H9 (cell line): Measurements from ENCODE around the gene LCE3A. TPM values are rescaled to one million over a fixed set of nuclear protein-coding genes. Genes with fewer than 3 reads are reported as not detected.

Experiments used
- DNase-seq: peaks from one replicate; pipeline ENCODE4 v3.0.0-alpha.2; 2017
- H2AFZ ChIP-seq: one replicate; pipeline ENCODE4 v1.6.1; 2013; ENCODE audit warnings: mild to moderate bottlenecking, low read length, control low read depth, moderate library complexity
- H2AK5ac ChIP-seq: 2 replicates; pipeline ENCODE4 v1.6.1; 2013; ENCODE audit warnings: low read length, control low read depth, mixed read lengths; ENCODE audit not compliant: insufficient read length
- H2BK120ac ChIP-seq: one replicate; pipeline ENCODE4 v1.6.1; 2013; ENCODE audit warnings: low read depth, mild to moderate bottlenecking, low read length, control low read depth, inconsistent platforms; ENCODE audit not compliant: poor library complexity, severe bottlenecking
- H2BK12ac ChIP-seq: 2 replicates; pipeline ENCODE4 v1.6.1; 2013; ENCODE audit warnings: low read length, control low read depth, mixed read lengths, low read depth; ENCODE audit not compliant: insufficient read length
- H2BK15ac ChIP-seq: 2 replicates; pipeline ENCODE4 v1.6.1; 2013; ENCODE audit warnings: low read depth, low read length, control low read depth
- H2BK20ac ChIP-seq: one replicate; pipeline ENCODE4 v1.6.1; 2013; ENCODE audit warnings: low read depth, mild to moderate bottlenecking, low read length, control low read depth, inconsistent platforms; ENCODE audit not compliant: poor library complexity, severe bottlenecking
- H2BK5ac ChIP-seq: 2 replicates; pipeline ENCODE4 v1.6.1; 2013; ENCODE audit warnings: low read length, control low read depth, mixed read lengths; ENCODE audit not compliant: insufficient read length
- H3K14ac ChIP-seq: 2 replicates; pipeline ENCODE4 v1.6.1; 2013; ENCODE audit warnings: low read length, control low read depth; ENCODE audit not compliant: insufficient read depth
- H3K18ac ChIP-seq: 2 replicates; pipeline ENCODE4 v1.6.1; 2013; ENCODE audit warnings: low read depth, mild to moderate bottlenecking, mixed read lengths, low read length, control low read depth; ENCODE audit not compliant: insufficient read length
- H3K23ac ChIP-seq: 2 replicates; pipeline ENCODE4 v1.6.1; 2013; ENCODE audit warnings: low read length, control low read depth, mixed read lengths, low read depth; ENCODE audit not compliant: insufficient read length
- H3K23me2 ChIP-seq: 2 replicates; pipeline ENCODE4 v1.6.1; 2013; ENCODE audit warnings: low read depth, mild to moderate bottlenecking, mixed read lengths, low read length, control low read depth; ENCODE audit not compliant: insufficient read length, poor library complexity, severe bottlenecking
- H3K27ac ChIP-seq: 2 replicates; pipeline ENCODE4 v1.5.1; 2013; ENCODE audit warnings: low read length, control low read depth, mixed read lengths, low read depth; ENCODE audit not compliant: insufficient read length
- H3K27me3 ChIP-seq: 2 replicates; pipeline ENCODE4 v1.6.1; 2013; ENCODE audit warnings: low read length, control low read depth, inconsistent platforms; ENCODE audit not compliant: insufficient read depth
- H3K4ac ChIP-seq: 2 replicates; pipeline ENCODE4 v1.6.1; 2013; ENCODE audit warnings: low read depth, mild to moderate bottlenecking, control low read depth, inconsistent platforms, low read length, moderate library complexity
- H3K4me1 ChIP-seq: 2 replicates; pipeline ENCODE4 v1.6.1; 2013; ENCODE audit warnings: low read length, control low read depth, inconsistent platforms; ENCODE audit not compliant: insufficient read depth
- H3K4me2 ChIP-seq: 2 replicates; pipeline ENCODE4 v1.6.1; 2013; ENCODE audit warnings: low read length, control low read depth, mixed read lengths; ENCODE audit not compliant: insufficient read length, insufficient read depth
- H3K56ac ChIP-seq: 2 replicates; pipeline ENCODE4 v1.6.1; 2013; ENCODE audit warnings: low read depth, mild to moderate bottlenecking, mixed read lengths, low read length, control low read depth; ENCODE audit not compliant: insufficient read length
- H3K79me1 ChIP-seq: 2 replicates; pipeline ENCODE4 v1.6.1; 2013; ENCODE audit warnings: low read depth, mild to moderate bottlenecking, moderate library complexity, low read length, control low read depth, inconsistent platforms; ENCODE audit not compliant: insufficient read depth, poor library complexity, severe bottlenecking
- H3K79me2 ChIP-seq: 2 replicates; pipeline ENCODE4 v1.6.1; 2013; ENCODE audit warnings: low read length, control low read depth, inconsistent platforms; ENCODE audit not compliant: insufficient read depth
- H3K9ac ChIP-seq: 2 replicates; pipeline ENCODE4 v1.6.1; 2013; ENCODE audit warnings: low read length, control low read depth, mixed read lengths; ENCODE audit not compliant: insufficient read length; ENCODE audit errors: extremely low read depth
- H3K9me3 ChIP-seq: one replicate; pipeline ENCODE4 v1.6.1; 2013; ENCODE audit warnings: low read depth, low read length, inconsistent platforms; ENCODE audit not compliant: control insufficient read depth
- H3T11ph ChIP-seq: one replicate; pipeline ENCODE4 v1.6.1; 2013; ENCODE audit warnings: mild to moderate bottlenecking, low read length, control low read depth, inconsistent platforms
- H4K20me1 ChIP-seq: one replicate; pipeline ENCODE4 v1.6.1; 2013; ENCODE audit not compliant: control insufficient read depth, insufficient read length, insufficient read depth
- H4K5ac ChIP-seq: 2 replicates; pipeline ENCODE4 v1.6.1; 2013; ENCODE audit warnings: low read depth, mild to moderate bottlenecking, mixed read lengths, low read length, control low read depth; ENCODE audit not compliant: insufficient read length
- H4K8ac ChIP-seq: replicated peaks from 2 replicates; pipeline ENCODE4 v1.6.1; 2013; ENCODE audit warnings: low read length, control low read depth, mixed read lengths, low read depth; ENCODE audit not compliant: insufficient read length
- H4K91ac ChIP-seq: 2 replicates; pipeline ENCODE4 v1.6.1; 2013; ENCODE audit warnings: low read depth, mild to moderate bottlenecking, moderate library complexity, mixed read lengths, low read length, control low read depth; ENCODE audit not compliant: insufficient read length
- H3K27ac Mint-ChIP-seq, 3 experiments: 2 replicates in 2 of 3; 3 replicates in 1 of 3; pipeline ENCODE4 v1.8.0; 2020 to 2021; ENCODE audit warnings: mixed read lengths in 3 of 3, mild to moderate bottlenecking in 1 of 3, moderate library complexity in 1 of 3
- H3K27me3 Mint-ChIP-seq: 2 replicates; pipeline ENCODE4 v1.8.0; 2021; ENCODE audit warnings: low read depth, mild to moderate bottlenecking, moderate library complexity, mixed read lengths
- H3K36me3 Mint-ChIP-seq, 3 experiments: 2 replicates in 2 of 3; 3 replicates in 1 of 3; pipeline ENCODE4 v1.8.0; 2020 to 2021; ENCODE audit warnings: low read depth in 3 of 3, mixed read lengths in 3 of 3; ENCODE audit not compliant: insufficient read depth in 1 of 3
- H3K4me1 Mint-ChIP-seq, 2 experiments: 2 replicates each; pipeline ENCODE4 v1.8.0; 2020; ENCODE audit warnings: mixed read lengths in 2 of 2
- H3K4me3 Mint-ChIP-seq, 2 experiments: 2 replicates in 1 of 2; 3 replicates in 1 of 2; pipeline ENCODE4 v1.8.0; 2020 to 2021; ENCODE audit warnings: mild to moderate bottlenecking in 2 of 2, mixed read lengths in 2 of 2, moderate library complexity in 1 of 2
- H3K9me3 Mint-ChIP-seq, 2 experiments: 2 replicates in 1 of 2; 3 replicates in 1 of 2; pipeline ENCODE4 v1.8.0; 2020; ENCODE audit warnings: mild to moderate bottlenecking in 2 of 2, mixed read lengths in 2 of 2, moderate library complexity in 1 of 2
- CTCF ChIP-seq: fragments of 200-600 bp; sonication (generic); conservative IDR thresholded peaks from 3 replicates; pipeline ENCODE4 v1.8.0; 2021; ENCODE audit warnings: antibody characterized with exemption, mild to moderate bottlenecking
- WGBS: extraction: QIAGEN DNeasy Blood & Tissue Kit; methylation state at CpG from one replicate; pipeline ENCODE4 v1.1.7; 2013; ENCODE audit warnings: missing lambda C conversion rate, low lambda C conversion rate, mixed read lengths; ENCODE audit not compliant: insufficient read length; ENCODE audit errors: extremely low coverage; 5-methylcytosine and 5-hydroxymethylcytosine counted together
- total RNA-seq: library from RNA; stranded (reverse); gene quantifications from 2 replicates; pipeline ENCODE4 v1.2.1, GENCODE V29; 2021

Gene LCE3A
- total RNA-seq, 1 experiment from 2014 or later = not detected

GRCh38 chr1:152658649-152659048, 35.7 kb upstream of the LCE3A start:
- Histone ChIP-seq H2AK5ac (no peak overlapping the region), H3T11ph (no peak overlapping the region), H3K56ac (no peak overlapping the region), H3K4ac (no peak overlapping the region), H2BK120ac (no peak overlapping the region), H3K4me2 (no peak overlapping the region), H3K9me3 (peaks cover 83% of the 10 kb centered on the region), H4K91ac (no peak overlapping the region), H2BK20ac (no peak overlapping the region), H3K27me3 (no peaks in the 10 kb centered on the region), H3K27ac (no peak overlapping the region), H2BK12ac (no peak overlapping the region), H3K18ac (no peak overlapping the region), H4K8ac (no peak overlapping the region), H2BK15ac (no peak overlapping the region), H2AFZ (no peak overlapping the region), H3K14ac (no peak overlapping the region), H3K79me2 (no peaks in the 10 kb centered on the region), H4K20me1 (no peaks in the 10 kb centered on the region), H3K9ac (no peak overlapping the region), H3K23ac (no peak overlapping the region), H3K23me2 (no peaks in the 10 kb centered on the region), H3K4me1 (no peaks in the 10 kb centered on the region), H2BK5ac (no peak overlapping the region), H3K79me1 (no peaks in the 10 kb centered on the region), H4K5ac (no peak overlapping the region)
- Mint-ChIP-seq H3K27me3 (no peaks in the 10 kb centered on the region; the same call in none of the 2 replicates), H3K9me3 (peaks cover 93 to 96% of the 10 kb centered on the region in 2 experiments), H3K27ac (no peak overlapping the region), H3K36me3 (peaks cover 0 to 21% (median 5%) of the 10 kb centered on the region in 3 experiments; a peak in 4 of 7 replicates), H3K4me3 (no peak overlapping the region), H3K4me1 (no peaks in the 10 kb centered on the region)
- no peak for DNase-seq
- no CpG with 5 or more reads among the region's 3 CpGs for WGBS
- TF ChIP-seq CTCF = no peak
